ENCODE data around the gene BCAS3.

DNA sequence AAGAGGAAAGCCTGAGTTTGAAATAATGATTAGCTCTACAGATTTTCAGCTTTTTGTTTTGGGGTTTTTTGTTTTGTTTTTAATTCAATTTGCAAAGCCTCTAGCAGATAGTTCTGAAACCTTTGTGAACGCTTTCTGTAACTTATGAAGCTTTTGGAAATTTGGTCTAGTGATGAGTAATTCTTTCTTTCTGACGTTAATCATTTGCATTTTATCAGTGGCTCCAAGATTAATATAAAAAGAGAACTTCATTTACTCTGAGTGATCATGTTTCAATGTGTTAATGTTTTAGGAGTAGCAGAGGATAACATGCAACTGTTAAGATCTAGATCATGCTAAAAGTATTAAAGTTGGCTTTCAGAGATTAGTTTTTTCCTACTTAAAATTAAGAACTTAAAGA is 561.7 kb downstream of the BCAS3 start:
- TF ChIP-seq, protein P1, sequence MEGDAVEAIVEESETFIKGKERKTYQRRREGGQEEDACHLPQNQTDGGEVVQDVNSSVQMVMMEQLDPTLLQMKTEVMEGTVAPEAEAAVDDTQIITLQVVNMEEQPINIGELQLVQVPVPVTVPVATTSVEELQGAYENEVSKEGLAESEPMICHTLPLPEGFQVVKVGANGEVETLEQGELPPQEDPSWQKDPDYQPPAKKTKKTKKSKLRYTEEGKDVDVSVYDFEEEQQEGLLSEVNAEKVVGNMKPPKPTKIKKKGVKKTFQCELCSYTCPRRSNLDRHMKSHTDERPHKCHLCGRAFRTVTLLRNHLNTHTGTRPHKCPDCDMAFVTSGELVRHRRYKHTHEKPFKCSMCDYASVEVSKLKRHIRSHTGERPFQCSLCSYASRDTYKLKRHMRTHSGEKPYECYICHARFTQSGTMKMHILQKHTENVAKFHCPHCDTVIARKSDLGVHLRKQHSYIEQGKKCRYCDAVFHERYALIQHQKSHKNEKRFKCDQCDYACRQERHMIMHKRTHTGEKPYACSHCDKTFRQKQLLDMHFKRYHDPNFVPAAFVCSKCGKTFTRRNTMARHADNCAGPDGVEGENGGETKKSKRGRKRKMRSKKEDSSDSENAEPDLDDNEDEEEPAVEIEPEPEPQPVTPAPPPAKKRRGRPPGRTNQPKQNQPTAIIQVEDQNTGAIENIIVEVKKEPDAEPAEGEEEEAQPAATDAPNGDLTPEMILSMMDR (conservative IDR thresholded peaks at IDR 0.05; ENCODE audit: low read depth, low read length) = no peak
- no peak for TF ChIP-seq EZH2 (IDR thresholded peaks at IDR 0.05; ENCODE audit: borderline replicate concordance, low read depth, low read length, poor library complexity, severe bottlenecking)

All from A673 (cell line).